Occipital lobe (tissue), 2 donors: ENCODE measurements around the gene NT5DC2. TPM values are rescaled to one million over a fixed set of nuclear protein-coding genes. Genes with fewer than 3 reads are reported as not detected.

ENCODE experiments used
- DNase-seq: peaks from one replicate; lab custom pipeline; 2025; lab: John Stamatoyannopoulos, UW
- total RNA-seq: library from RNA; depleted of rRNA; stranded (reverse); fragments of >200 nt; gene quantifications from one replicate; pipeline ENCODE4 v1.2.3, GENCODE V29; 2014

Gene NT5DC2
- total RNA-seq = 33.5 TPM

GRCh38 chr3:52533623-52534280, at the start of gene NT5DC2:
Gene NT5DC2, minus strand, starts transcription at chr3:52533857. Its CDS starts 120 bp downstream, at chr3:52533737.
- no peak for DNase-seq

DNA sequence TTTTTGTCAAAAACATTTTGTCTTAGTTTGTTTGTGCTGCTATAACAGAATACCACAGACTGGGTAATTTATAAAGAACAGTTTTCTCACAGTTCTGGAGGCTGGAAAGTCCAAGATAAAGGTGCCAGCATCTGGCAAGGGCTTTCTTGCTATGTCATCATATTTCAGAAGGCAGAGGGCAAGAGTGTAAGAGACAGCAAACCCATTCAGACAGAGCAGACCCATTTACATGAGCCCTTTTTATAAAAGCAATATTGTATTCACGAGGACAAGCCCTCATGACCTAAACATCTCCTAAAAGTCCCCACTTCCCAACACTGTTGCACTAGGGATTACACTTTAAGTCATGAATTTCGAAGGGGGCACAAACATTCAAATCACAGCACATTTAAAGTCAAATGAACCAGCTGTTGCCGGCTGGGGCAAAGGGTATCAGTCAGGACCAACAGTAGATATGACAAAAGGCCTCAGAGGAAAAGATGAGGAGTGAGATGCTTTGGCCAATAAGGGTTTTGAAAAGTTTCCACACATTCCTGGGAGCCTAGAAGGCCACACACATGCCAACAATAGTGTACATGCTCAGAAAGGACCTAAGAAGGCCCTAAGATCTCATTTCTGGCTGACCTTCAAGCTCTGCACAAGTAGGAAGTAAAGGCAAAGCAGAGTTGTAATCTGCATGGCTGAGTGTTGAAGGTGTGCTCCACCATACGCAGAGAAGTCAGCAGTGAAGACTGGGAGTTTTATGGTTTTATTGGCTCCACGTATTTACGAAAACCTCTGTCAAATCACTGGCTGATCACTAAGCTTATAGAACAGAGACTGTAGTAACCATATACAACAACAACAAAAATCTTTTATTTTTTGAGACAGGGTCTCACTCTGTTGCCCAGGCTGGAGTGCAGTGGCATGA, 40.7 kb upstream of the NT5DC2 start:
- no peak for DNase-seq

DNA sequence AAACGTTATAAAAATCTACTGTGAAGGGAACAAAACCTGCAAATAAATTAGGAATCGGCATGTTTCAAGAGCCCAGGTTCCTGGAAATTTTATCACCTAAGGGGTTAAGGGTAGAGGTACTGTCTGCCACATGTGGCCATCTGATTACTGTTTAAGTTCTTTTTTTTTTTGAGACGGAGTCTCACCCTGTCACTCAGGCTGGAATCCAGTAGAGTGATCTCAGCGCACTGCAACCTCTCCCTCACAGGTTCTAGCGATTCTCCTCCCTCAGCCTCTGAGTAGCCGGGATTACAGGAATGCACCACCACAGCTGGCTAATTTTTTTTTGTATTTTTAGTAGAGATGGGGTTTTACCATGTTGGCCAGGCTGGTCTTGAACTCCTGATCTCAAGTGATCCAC, 38.6 kb upstream of the NT5DC2 start:
- no peak for DNase-seq

DNA sequence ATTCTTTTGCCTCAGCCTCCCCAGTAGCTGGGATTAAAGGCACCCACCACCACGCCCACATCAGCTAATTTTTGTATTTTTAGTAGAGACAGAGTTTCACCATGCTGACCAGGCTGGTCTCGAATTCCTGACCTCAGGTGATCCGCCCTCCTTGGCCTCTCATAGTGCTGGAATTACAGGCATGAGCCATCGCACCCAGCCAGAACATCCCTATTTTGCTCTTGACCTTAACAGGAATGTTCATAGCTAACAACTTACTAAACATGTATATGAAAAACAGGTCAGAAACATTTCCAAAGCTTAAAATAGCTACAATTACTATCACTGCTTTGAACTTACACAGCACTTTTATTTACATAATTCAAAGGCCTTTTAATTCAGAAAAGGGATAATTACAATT, 36.4 kb upstream of the NT5DC2 start:
- DNase-seq = no peak

GRCh38 chr3:52568069-52568468, 34.4 kb upstream of the NT5DC2 start:
- no peak for DNase-seq

DNA sequence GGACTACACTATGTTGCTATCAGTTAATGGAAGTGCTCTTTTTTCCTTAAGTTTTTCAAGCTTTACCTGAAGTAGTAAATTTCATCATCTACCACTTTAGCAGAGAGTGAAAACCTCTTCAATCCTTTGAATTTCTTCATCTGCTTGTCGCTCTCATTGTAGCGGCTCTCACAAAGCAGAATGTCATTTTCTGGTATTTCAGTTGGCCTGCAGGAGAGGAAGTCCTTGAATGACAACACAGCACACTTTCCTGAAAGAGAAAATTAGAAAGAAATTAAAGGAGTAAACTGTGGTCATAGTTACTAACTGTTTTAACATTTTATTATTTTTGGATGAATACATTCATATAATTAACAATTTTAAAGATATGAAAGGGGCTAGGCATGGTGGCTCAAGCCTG, 30.3 kb upstream of the NT5DC2 start:
- DNase-seq = no peak

- no peak for DNase-seq
These were observed 27.5 kb upstream of the NT5DC2 start for GRCh38 chr3:52561028-52561747.

DNA sequence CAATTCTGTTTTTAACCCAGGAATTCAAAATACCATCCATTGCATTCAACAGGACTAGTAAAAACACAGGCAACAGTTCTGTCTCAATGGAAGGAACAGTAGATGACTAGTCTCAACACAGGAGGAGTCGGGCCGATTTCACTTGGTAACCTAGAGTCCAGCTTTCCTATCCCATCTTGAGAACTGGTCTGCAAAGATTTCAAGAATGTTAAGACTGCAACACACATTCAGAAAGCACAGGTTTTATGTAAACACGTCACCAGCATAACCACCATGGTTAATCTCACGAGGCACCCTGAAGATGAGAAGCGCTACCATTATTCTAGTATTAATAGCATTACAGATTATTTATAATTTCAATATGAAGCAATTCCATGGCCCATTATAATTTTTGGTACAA, 24.8 kb upstream of the NT5DC2 start:
- DNase-seq = no peak

GRCh38 chr3:52557011-52557960, 23.6 kb upstream of the NT5DC2 start:
- no peak for DNase-seq

DNA sequence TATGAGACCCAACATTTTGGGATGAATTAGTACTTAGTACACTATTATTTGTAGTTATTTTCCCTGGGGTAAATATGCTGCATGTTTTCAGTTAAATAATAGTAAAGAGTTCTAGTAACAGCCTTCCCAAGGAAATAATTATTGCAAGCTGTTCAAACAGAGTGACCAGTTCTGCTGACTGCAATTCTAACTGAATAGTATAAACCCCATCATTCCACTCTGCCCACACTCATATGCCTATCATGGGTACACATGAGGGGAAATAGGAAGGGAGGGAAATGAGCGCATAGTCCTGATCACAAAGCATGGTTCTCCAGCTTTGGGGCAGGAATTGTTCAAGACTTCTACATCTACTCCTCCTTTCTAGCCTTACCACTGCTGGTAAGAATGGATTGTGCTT, 21.4 kb upstream of the NT5DC2 start:
- no peak for DNase-seq

DNA sequence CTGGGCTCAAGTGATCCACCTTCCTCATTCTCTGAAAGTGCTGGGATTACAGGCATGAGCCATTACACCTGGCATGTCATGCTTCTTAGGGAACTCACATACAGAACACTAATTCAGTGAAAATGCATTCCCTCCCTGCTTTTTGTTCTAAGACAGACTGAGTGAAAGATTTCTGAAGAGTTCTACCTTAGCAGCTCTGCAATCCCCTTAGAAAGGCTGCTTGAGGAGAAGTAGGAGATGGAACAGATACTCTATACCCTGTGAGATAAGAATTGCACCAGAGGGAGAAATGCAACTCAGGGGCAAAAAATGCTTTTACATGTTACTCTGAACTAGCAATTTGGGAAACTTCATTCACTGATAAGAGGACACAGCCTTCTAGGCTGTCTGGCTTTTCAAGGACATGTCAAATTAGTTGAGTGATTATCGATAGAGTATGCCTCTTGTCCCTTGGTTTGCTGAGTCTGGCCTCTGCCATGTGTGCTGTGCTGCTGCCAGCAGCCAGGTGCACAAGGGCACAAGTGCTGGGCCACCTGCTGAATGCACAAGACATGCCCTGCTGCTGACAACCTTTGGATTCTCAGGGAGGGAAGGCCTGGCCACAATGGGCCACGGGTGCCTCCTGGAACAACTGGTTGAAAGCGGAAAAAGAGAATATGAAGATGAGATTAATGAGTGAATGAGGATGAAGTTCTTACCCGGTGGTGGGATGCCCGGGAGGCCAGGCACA, 20.5 kb upstream of the NT5DC2 start:
- no peak for DNase-seq

DNA sequence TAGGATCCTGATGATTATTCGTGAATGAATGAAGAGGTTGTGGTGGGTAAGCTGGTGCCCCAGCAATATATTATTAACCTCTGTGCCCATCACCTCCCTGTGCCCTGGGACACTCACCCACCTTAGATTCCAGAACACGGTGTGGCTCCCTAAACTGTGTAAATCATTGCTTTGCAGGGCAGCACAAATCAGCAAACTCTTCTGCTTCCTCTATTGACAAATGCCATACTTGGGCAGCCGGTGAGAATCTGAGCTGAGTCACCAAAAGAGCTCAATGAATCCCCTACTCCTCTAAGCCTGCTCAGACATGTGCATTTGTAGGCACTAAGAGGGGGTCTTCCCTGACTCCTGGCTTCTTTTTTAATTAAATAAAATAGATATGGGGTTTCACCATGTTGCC, 18.4 kb upstream of the NT5DC2 start:
- no peak for DNase-seq

- no peak for DNase-seq
These were observed 17.5 kb upstream of the NT5DC2 start for GRCh38 chr3:52551118-52551517.

DNA sequence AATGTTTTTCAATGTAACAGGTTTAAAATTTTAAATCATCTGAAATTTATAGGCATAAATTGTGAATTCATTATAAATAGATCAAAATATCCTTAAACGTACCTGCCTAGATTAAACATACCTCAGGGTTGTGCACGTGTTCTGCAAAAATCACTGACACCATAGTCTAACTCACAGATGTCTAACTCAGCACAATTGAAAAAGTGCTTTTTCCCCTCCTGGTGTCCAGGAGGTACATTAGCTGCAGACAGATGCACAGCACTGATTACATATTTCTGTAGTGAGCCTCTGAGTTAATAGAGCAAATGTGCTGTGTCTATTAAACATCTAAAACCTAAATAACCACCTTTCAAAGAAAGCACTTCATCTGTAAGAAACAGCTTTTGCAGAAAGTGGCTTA, 13.5 kb upstream of the NT5DC2 start:
- DNase-seq = no peak

DNA sequence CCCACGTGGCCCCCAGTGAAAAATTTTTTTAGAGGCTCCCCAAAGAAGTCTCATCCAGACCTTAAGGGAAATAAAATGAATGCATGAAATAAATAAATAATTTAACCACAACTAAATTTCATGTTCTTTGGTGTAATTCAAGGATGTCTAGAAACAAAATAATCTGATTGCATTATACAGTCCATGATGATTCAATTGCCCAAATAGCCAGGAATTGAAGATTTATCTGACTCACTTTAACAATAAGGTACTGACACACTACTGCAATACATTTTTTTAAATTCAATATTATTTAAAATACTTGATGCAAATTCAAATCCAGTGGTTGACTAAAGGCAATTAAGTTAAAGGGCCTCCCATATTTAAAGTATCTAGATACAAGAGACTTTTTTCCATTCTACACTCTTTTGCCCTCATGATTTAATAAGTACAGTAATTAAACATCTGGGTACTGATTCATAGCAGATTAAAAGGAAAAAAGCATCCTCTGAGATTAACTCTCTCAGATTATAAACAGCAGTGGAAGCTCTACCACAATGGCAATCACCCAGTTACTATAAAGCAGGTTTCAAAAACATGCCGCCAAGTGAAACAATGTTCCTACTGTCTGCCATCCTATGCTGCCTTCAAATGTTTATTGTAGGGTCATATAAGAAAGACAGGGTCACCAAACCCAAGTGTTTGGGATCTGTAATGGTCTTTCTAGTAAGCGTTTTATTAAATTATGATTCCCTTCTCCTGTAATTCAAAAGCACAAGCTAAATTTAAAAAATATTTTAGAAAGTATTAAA, 12.6 kb upstream of the NT5DC2 start:
- DNase-seq = no peak

- no peak for DNase-seq
These were observed 11.3 kb upstream of the NT5DC2 start for GRCh38 chr3:52544937-52545336.

DNA sequence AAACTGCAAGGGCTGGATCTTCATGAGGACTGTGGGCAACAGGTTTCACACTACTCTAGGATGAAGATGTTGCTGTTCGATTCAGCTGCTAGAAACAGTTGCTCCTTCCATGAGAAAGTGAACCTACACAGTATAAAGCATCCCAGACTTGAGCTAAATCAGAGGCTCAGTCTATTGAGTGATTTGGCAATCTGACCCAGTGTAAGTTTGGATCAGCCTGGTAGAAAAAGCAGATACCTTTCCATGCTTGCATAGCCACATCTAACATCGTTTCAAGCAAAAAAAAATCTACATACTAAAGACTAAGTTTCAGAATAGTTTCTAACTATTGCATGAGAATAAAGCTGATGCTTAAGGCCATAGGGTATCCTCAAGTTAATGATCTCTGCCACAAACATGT, 7.4 kb upstream of the NT5DC2 start:
- no peak for DNase-seq

- no peak for DNase-seq
These were observed 5.5 kb upstream of the NT5DC2 start for GRCh38 chr3:52539010-52539653.
